Measurements from ENCODE around the gene SERPINB8.
A peak's percentile ranks its signal among the peaks of the same experiment; 100 is the strongest.

The SERPINB8 gene

GRCh38 chr18:64019922-64020756, 50.3 kb downstream of the SERPINB8 start:
- DNase-seq = no peak

- DNase-seq = no peak
These were observed 56.5 kb downstream of the SERPINB8 start for GRCh38 chr18:64026350-64026749.

GRCh38 chr18:64027931-64028695, 58.2 kb downstream of the SERPINB8 start:
- no peak for DNase-seq

- no peak for DNase-seq
These were observed 59.2 kb downstream of the SERPINB8 start for GRCh38 chr18:64029096-64029495.

- DNase-seq = no peak
These were observed 61.5 kb downstream of the SERPINB8 start for GRCh38 chr18:64031411-64031810.

GRCh38 chr18:64032312-64032711, 62.4 kb downstream of the SERPINB8 start:
- no peak for DNase-seq

- DNase-seq = peak; percentile 24 to 49
These were observed 68.0 kb downstream of the SERPINB8 start for GRCh38 chr18:64037812-64038414.

Data from Kasumi-1 (cell line).